Activated T-helper 1 cell treated with anti-CD3 and anti-CD28 coated beads, Interleukin-12 subunit alpha, Interleukin-12 subunit beta, Interleukin-2, Interleukin-4 antibody, amounts not matched to agents 30 ng/mL and 10 ng/mL and 1 ng/mL, durations not matched to agents 14 hours and 24 hours and 36 hours (primary cell): ENCODE data around the gene CDK5RAP2. TPM values are rescaled to one million over a fixed set of nuclear protein-coding genes. Genes with fewer than 3 reads are reported as not detected.

Source experiments
- DNase-seq: peaks from one replicate; pipeline ENCODE4 v3.0.0; 2021; ENCODE audit warnings: low spot score
- H3K27ac Mint-ChIP-seq: one replicate; pipeline ENCODE4 v1.8.0; 2021; ENCODE audit warnings: mild to moderate bottlenecking, mixed read lengths
- H3K27me3 Mint-ChIP-seq: one replicate; pipeline ENCODE4 v1.8.0; 2022; ENCODE audit warnings: mild to moderate bottlenecking, moderate library complexity, mixed read lengths; ENCODE audit not compliant: insufficient read depth
- H3K36me3 Mint-ChIP-seq: one replicate; pipeline ENCODE4 v1.8.0; 2021; ENCODE audit warnings: low read depth, mixed read lengths
- H3K4me1 Mint-ChIP-seq: one replicate; pipeline ENCODE4 v1.8.0; 2021; ENCODE audit warnings: low read depth, mixed read lengths
- H3K4me3 Mint-ChIP-seq: one replicate; pipeline ENCODE4 v1.8.0; 2021; ENCODE audit warnings: mild to moderate bottlenecking, moderate library complexity, mixed read lengths
- H3K9me3 Mint-ChIP-seq: one replicate; pipeline ENCODE4 v1.8.0; 2021; ENCODE audit warnings: mixed read lengths
- intact Hi-C: fragments of 100-400 bp; cut with micrococcal nuclease; formaldehyde crosslinking; loops from one replicate; pipeline ENCODE4 v1.15.1; 2024
- total RNA-seq: library from RNA; stranded (reverse); gene quantifications from 2 replicates; pipeline ENCODE4 v1.2.3, GENCODE V29; 2022

CDK5RAP2 gene
- total RNA-seq, 1 donor from 2014 or later = 60.3 TPM

GRCh38 chr9:120431268-120431667 lies 148.7 kb downstream of the CDK5RAP2 start:
- no peaks in the 10 kb centered on the region for H3K9me3 Mint-ChIP-seq
- DNase-seq = no peak
- H3K27me3 Mint-ChIP-seq = no peaks in the 10 kb centered on the region
- H3K36me3 Mint-ChIP-seq = peaks cover 28% of the 10 kb centered on the region
- intact Hi-C loops = no loop called here
- H3K4me1 Mint-ChIP-seq = peaks cover 4% of the 10 kb centered on the region
- no peak overlapping the region for H3K27ac Mint-ChIP-seq
- no peak overlapping the region for H3K4me3 Mint-ChIP-seq

- no peak overlapping the region for H3K4me3 Mint-ChIP-seq
- H3K27ac Mint-ChIP-seq = no peak overlapping the region
- intact Hi-C loops = no loop called here
- no peaks in the 10 kb centered on the region for H3K27me3 Mint-ChIP-seq
- H3K9me3 Mint-ChIP-seq = no peaks in the 10 kb centered on the region
- peaks cover 40% of the 10 kb centered on the region for H3K36me3 Mint-ChIP-seq
- no peaks in the 10 kb centered on the region for H3K4me1 Mint-ChIP-seq
- DNase-seq = no peak
Observed at GRCh38 chr9:120424248-120424647, 155.7 kb downstream of the CDK5RAP2 start.

GRCh38 chr9:120423812-120424211 lies 156.2 kb downstream of the CDK5RAP2 start:
- H3K27ac Mint-ChIP-seq = no peak overlapping the region
- H3K27me3 Mint-ChIP-seq = no peaks in the 10 kb centered on the region
- peaks cover 41% of the 10 kb centered on the region for H3K36me3 Mint-ChIP-seq
- no peaks in the 10 kb centered on the region for H3K9me3 Mint-ChIP-seq
- no peaks in the 10 kb centered on the region for H3K4me1 Mint-ChIP-seq
- intact Hi-C loops = no loop called here
- DNase-seq = no peak
- no peak overlapping the region for H3K4me3 Mint-ChIP-seq

GRCh38 chr9:120421977-120422376 lies 158.0 kb downstream of the CDK5RAP2 start:
- DNase-seq = no peak
- Mint-ChIP-seq H3K27ac (peak overlapping the region; percentile 18), H3K27me3 (no peaks in the 10 kb centered on the region), H3K4me1 (no peaks in the 10 kb centered on the region), H3K36me3 (peaks cover 48% of the 10 kb centered on the region), H3K9me3 (no peaks in the 10 kb centered on the region), H3K4me3 (no peak overlapping the region)
- intact Hi-C loops = no loop called here

- Mint-ChIP-seq H3K9me3 (no peaks in the 10 kb centered on the region), H3K27me3 (no peaks in the 10 kb centered on the region), H3K4me3 (no peak overlapping the region), H3K27ac (no peak overlapping the region), H3K4me1 (no peaks in the 10 kb centered on the region), H3K36me3 (peaks cover 39% of the 10 kb centered on the region)
- intact Hi-C loops = no loop called here
- no peak for DNase-seq
Observed at GRCh38 chr9:120418315-120418714, 161.7 kb downstream of the CDK5RAP2 start.

- Mint-ChIP-seq H3K4me1 (no peaks in the 10 kb centered on the region), H3K4me3 (no peak overlapping the region), H3K27me3 (no peaks in the 10 kb centered on the region), H3K9me3 (no peaks in the 10 kb centered on the region), H3K27ac (no peak overlapping the region), H3K36me3 (peaks cover 38% of the 10 kb centered on the region)
- intact Hi-C loops = no loop called here
- no peak for DNase-seq
Observed at GRCh38 chr9:120416781-120417427, 163.1 kb downstream of the CDK5RAP2 start.

GRCh38 chr9:120413121-120414048 lies 166.6 kb downstream of the CDK5RAP2 start:
- Mint-ChIP-seq H3K9me3 (no peaks in the 10 kb centered on the region), H3K4me3 (no peak overlapping the region), H3K27me3 (no peaks in the 10 kb centered on the region), H3K27ac (no peak overlapping the region), H3K4me1 (no peaks in the 10 kb centered on the region), H3K36me3 (peaks cover 33% of the 10 kb centered on the region)
- intact Hi-C loops = no loop called here
- DNase-seq = no peak

- Mint-ChIP-seq H3K9me3 (no peaks in the 10 kb centered on the region), H3K4me3 (no peak overlapping the region), H3K27ac (no peak overlapping the region), H3K27me3 (no peaks in the 10 kb centered on the region), H3K36me3 (peaks cover 29% of the 10 kb centered on the region), H3K4me1 (no peaks in the 10 kb centered on the region)
- no peak for DNase-seq
- intact Hi-C loops = no loop called here
Observed at GRCh38 chr9:120412425-120412951, 167.5 kb downstream of the CDK5RAP2 start.

GRCh38 chr9:120411862-120412424 lies 168.0 kb downstream of the CDK5RAP2 start:
- Mint-ChIP-seq H3K4me3 (no peak overlapping the region), H3K27ac (no peak overlapping the region), H3K36me3 (peaks cover 30% of the 10 kb centered on the region), H3K27me3 (no peaks in the 10 kb centered on the region), H3K4me1 (no peaks in the 10 kb centered on the region), H3K9me3 (no peaks in the 10 kb centered on the region)
- DNase-seq = no peak
- intact Hi-C loops = no loop called here

GRCh38 chr9:120410925-120411501 lies 169.0 kb downstream of the CDK5RAP2 start:
- Mint-ChIP-seq H3K27me3 (no peaks in the 10 kb centered on the region), H3K9me3 (no peaks in the 10 kb centered on the region), H3K4me1 (no peaks in the 10 kb centered on the region), H3K27ac (peak overlapping the region; percentile 19), H3K4me3 (no peak overlapping the region), H3K36me3 (peaks cover 30% of the 10 kb centered on the region)
- intact Hi-C loops = no loop called here
- DNase-seq = no peak

GRCh38 chr9:120408680-120409258 lies 171.2 kb downstream of the CDK5RAP2 start:
- Mint-ChIP-seq H3K9me3 (no peaks in the 10 kb centered on the region), H3K27me3 (no peaks in the 10 kb centered on the region), H3K27ac (no peak overlapping the region), H3K4me3 (no peak overlapping the region), H3K4me1 (peaks cover 5% of the 10 kb centered on the region), H3K36me3 (peaks cover 28% of the 10 kb centered on the region)
- intact Hi-C loops = no loop called here
- no peak for DNase-seq

GRCh38 chr9:120405860-120406259 lies 174.1 kb downstream of the CDK5RAP2 start:
- Mint-ChIP-seq H3K27ac (no peak overlapping the region), H3K27me3 (no peaks in the 10 kb centered on the region), H3K4me1 (peaks cover 14% of the 10 kb centered on the region), H3K9me3 (no peaks in the 10 kb centered on the region), H3K4me3 (no peak overlapping the region), H3K36me3 (peaks cover 41% of the 10 kb centered on the region)
- DNase-seq = no peak
- intact Hi-C loops = no loop called here
